Daoy (cell line): ENCODE measurements around the gene SHISA9. TPM values are rescaled to one million over a fixed set of nuclear protein-coding genes. Genes with fewer than 3 reads are reported as not detected.

ENCODE experiments used
- DNase-seq: peaks from one replicate; pipeline ENCODE4 v3.0.0-alpha.2; 2015; ENCODE audit warnings: low read depth
- total RNA-seq: library from RNA; depleted of rRNA; stranded (reverse); fragments of >200 nt; shearing (Covaris generic); gene quantifications from 2 replicates; pipeline ENCODE4 v1.2.3, GENCODE V29; 2014

The SHISA9 gene
- total RNA-seq, 1 experiment from 2014 or later: 0.46 TPM

DNA sequence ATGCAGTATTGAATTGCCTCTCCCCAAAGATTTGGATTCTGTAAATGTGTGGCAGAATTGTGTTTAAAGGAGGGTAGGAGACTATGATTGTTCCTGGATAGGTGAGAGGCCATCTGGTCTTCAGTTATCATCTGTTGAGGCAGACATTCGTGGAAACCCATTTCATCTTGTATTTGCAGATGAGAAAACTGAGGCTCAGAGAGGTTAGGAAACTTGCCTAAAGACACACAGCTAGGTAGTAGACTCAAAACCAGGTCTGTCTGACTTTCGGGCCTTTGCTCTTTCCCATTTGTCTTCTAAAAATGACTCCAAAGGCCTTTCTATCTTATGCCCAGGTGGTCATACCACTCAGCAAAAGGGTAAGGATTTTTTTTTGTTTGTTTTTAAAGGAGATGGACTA lies 210.3 kb downstream of the SHISA9 start:
- DNase-seq: no peak

- DNase-seq: no peak
Observed at GRCh38 chr16:13113741-13114140, 212.3 kb downstream of the SHISA9 start.

- no peak for DNase-seq
Observed at GRCh38 chr16:13118091-13118490, 216.7 kb downstream of the SHISA9 start.

GRCh38 chr16:13120091-13120490 lies 218.7 kb downstream of the SHISA9 start:
- DNase-seq: no peak

DNA sequence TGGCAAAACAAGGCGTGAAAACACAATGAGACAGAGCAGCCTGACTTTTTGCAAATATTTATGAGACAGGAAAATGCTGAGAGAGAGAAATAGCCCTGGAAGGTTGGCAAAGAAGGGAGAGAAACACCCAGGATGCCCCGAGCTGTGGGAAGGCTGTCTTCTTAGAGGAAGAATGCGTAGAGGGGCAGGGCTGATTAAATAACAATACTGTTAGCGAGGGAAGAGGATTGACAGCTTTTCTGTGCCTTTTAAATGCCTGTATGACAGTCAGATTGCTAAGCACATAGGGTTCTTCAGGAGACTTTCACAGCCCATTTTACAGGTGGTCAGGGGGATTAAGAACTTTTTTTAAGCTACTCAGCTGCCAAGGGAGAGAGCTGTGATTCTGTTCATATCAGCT lies 219.2 kb downstream of the SHISA9 start:
- no peak for DNase-seq

DNA sequence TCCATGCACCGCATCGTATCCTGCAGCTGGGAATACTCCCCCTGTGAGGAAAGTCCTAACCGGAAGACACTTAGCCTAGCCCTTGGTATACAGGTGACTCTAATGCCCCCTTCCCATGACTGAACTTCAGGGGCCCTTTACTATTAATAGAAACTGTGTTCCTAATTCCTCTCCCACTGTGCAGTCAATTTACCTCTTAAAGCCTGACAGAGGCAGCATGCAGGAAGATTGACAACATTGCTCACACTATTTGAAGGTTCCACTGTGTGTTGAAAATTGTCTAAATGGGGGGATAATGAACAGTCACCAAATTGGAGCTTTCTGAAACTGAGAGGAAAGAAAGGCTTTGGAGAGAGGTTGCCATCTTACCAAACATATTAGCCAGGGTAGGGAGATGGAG lies 222.6 kb downstream of the SHISA9 start:
- DNase-seq: no peak

DNA sequence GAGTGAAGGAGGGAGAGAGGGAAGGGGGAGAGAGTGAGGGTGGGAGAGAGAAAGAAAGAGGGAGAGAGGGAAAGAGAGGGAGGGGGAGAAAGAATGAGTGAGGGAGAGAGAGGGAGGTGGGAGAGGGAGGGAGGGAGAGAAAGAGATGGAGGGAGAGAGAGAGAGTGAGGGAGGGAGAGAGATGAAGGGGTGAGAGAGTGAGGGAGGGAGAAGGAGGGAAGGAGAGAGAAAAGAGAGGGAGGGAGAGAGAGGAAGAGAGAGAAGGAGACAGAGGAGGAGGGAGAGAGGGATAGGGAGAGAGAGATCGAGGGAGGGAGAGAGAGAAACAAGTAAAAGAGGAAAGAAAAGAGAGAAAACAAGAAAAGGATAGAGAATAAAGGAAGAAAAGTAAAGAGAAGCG lies 225.7 kb downstream of the SHISA9 start:
- no peak for DNase-seq

- DNase-seq: no peak
Observed at GRCh38 chr16:13130586-13130985, 229.2 kb downstream of the SHISA9 start.

DNA sequence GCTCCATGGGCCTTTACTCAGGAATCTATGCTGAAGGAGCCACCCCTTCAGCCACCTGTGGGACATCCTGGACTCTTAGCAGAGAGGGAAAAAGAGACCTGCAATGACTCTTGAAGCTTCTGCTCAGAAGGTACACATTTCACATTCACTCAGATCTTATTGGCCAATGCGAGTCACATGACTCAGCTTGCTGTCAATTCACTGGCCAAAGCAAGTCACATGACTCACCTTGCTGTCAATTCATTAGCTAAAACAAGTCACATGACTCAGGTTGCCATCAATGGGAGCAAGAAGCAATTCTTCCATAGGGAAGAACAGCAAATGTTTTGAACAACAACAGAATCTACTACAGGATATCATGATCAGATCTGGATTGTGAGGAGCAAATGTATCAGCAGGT lies 233.4 kb downstream of the SHISA9 start:
- DNase-seq: no peak

DNA sequence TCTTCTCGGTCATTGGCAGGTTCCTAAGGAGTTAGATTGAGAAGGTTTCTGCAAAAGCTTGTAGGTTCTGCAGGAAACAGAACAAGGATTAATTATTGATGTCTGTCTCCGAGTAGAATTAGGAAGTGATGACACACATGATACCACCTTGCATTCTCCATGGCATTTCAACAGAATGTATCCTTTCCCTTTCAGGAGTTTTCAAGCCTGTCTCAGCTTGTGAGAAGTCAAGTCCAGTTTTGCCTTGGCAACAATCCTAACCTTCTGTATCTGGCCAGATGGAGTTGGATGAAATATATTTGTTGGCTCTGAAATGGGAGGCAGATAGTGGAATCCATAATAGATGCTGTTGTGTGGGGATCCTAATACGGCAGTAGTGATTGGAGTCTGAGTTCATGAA lies 235.5 kb downstream of the SHISA9 start:
- no peak for DNase-seq

DNA sequence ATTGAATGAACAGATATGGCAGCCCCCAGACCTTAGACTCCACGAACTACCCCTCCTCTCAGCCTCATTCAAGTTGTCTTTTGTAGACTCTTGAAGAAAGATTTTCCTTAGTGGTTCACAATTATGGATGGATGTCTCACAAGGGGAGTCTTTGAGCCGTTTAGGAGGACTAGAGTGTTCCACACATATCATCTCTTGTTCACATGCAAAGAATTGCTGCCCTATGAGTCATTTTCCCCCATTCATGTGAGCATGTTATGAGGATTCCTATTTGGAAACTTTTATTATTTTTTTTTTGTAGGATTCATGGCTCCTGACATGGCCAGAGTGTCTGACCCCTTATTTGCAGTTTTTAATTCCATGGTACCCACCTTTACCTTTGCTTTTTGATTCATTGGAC lies 237.1 kb downstream of the SHISA9 start:
- no peak for DNase-seq

DNA sequence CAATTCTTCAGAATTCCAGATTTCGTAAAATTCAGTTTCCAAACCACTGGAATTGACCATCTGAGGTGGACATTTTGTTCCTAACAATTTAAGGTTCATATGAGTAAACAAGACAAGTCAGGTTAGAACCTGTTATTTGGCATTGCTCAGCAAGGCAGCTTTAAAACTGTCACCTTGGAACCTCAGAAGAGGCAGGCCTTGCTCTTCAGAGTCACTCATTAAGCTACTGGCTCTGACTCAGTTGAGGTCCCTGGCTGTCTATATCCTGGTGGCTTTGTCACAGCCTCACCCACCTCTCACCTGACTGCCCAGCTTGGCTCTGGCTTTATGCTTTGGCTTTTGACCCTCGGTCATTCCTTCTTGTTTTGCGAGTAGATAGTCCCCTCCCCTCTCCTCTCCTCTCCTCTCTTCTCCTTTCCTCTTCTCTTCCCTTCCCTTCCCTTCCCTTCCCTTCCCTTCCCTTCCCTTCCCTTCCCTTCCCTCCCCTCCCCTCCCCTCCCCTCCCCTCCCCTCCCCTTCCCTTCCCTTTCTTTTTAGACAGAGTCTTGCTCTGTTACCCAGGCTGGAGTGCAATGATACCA lies 238.4 kb downstream of the SHISA9 start:
- no peak for DNase-seq

DNA sequence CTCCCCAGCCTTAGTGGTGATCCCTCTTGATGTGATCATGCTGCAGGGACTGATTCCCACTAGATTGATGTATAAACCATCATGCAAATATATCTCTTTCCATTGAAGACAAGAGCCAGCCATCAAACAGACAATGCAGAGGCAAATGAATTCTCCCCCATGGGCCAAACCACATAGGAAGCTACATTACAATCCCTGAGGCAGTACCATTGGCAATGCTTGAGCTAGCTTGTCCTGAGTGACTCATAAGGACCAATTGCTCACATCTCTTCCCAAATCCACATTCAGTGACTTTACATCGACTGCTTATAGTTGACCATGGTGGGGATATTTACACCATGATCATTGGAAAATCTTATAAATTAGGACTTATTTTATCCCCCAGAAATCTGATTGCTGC lies 242.2 kb downstream of the SHISA9 start:
- no peak for DNase-seq

DNA sequence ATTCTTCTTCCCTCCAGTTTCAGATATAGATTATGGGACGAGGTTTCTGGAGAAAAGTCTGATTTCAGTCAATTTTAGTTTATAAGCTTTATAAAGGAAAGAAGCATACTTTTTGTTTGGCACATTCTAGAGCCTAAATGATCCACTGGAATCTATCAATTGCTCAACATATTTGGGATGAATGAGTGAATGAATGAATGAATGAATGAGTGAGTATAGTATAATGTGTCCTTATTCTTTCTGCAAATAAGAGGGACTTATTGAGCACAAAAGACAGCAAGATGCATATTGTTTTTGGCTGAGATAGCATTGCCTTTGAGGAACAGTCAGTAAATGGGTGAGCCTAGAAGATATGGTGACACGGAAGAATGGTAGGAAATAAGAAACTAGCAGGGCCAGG lies 245.4 kb downstream of the SHISA9 start:
- DNase-seq: no peak

GRCh38 chr16:13148294-13148693 lies 246.9 kb downstream of the SHISA9 start:
- no peak for DNase-seq

DNA sequence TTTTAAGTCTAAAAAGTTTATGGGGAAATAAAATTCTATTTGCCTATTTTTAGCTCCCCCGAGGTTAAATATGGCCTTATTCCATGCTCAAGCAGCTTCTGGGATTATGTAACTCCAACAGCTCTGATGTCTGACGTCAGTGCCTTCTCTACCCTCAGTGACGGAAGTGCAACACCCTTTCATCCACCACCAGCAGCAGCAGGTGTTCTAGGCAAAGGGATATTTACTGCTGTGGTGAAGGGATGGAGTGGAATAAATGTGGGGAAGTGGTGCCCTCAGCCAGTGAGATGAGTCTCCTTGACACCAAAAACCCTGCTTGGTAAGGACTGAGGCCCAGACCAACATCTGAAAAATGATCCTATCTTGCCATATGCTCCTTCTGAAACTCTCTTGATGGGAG lies 247.4 kb downstream of the SHISA9 start:
- no peak for DNase-seq

GRCh38 chr16:13150181-13150885 lies 248.9 kb downstream of the SHISA9 start:
- no peak for DNase-seq

- DNase-seq: no peak
Observed at GRCh38 chr16:13153696-13154095, 252.3 kb downstream of the SHISA9 start.

DNA sequence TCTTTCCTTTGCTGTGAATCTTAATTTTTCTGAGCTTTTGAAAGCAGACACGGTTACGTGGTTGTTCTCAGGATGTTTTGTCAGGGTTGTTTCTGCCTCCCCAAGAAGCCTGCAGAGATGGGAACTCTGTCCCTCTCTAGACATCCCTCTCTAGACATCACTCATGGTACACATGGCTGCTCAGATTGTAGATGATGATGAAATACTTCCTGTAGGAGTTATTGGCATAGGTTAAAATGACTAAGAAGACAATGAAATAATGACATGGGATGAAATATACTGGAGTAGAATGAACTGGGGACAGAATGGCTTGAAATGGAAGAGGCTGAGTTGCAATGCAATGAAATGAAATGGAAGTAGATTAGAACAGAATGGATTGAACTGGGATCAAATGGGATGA lies 253.4 kb downstream of the SHISA9 start:
- no peak for DNase-seq

GRCh38 chr16:13155377-13155776 lies 254.0 kb downstream of the SHISA9 start:
- DNase-seq: no peak

GRCh38 chr16:13155780-13156179 lies 254.4 kb downstream of the SHISA9 start:
- DNase-seq: no peak

- no peak for DNase-seq
Observed at GRCh38 chr16:13157082-13157481, 255.7 kb downstream of the SHISA9 start.

- no peak for DNase-seq
Observed at GRCh38 chr16:13158427-13158826, 257.0 kb downstream of the SHISA9 start.

GRCh38 chr16:13165024-13165423 lies 263.6 kb downstream of the SHISA9 start:
- DNase-seq: no peak
